ENCODE data around the gene PEX11G. TPM values are rescaled to one million over a fixed set of nuclear protein-coding genes. Genes with fewer than 3 reads are reported as not detected.

Gene PEX11G
- total RNA-seq, 1 experiment from 2014 or later = 3.9 TPM

- no peaks in the 10 kb centered on the region for H3K27me3 ChIP-seq (replicated peaks; ENCODE audit: control insufficient read depth, insufficient read depth, low read length)
- ChIA-PET POLR2A (no interaction called here), CTCF (no interaction called here)
- DNase-seq = no peak
- Mint-ChIP-seq H3K36me3 (ENCODE audit: insufficient read depth, unreplicated experiment) (peaks cover 25% of the 10 kb centered on the region), H3K4me1 (ENCODE audit: low read depth, unreplicated experiment) (no peaks in the 10 kb centered on the region), H3K4me3 (ENCODE audit: unreplicated experiment) (peak overlapping the region; percentile 97), H3K27ac (ENCODE audit: unreplicated experiment) (peak overlapping the region; percentile 89), H3K9me3 (ENCODE audit: unreplicated experiment) (no peaks in the 10 kb centered on the region), H3K27me3 (ENCODE audit: insufficient read depth, unreplicated experiment) (no peaks in the 10 kb centered on the region)
- intact Hi-C loops (cut with micrococcal nuclease; ENCODE audit: unreplicated experiment) = no loop called here
- no peaks in the 10 kb centered on the region for H3K9me3 ChIP-seq
- peak overlapping the region; percentile 69 for H3K4me3 ChIP-seq (ENCODE audit: low read depth, low read length)
- no TSS peak for BruUV-seq (replicated peaks)
- TF ChIP-seq, protein P1, sequence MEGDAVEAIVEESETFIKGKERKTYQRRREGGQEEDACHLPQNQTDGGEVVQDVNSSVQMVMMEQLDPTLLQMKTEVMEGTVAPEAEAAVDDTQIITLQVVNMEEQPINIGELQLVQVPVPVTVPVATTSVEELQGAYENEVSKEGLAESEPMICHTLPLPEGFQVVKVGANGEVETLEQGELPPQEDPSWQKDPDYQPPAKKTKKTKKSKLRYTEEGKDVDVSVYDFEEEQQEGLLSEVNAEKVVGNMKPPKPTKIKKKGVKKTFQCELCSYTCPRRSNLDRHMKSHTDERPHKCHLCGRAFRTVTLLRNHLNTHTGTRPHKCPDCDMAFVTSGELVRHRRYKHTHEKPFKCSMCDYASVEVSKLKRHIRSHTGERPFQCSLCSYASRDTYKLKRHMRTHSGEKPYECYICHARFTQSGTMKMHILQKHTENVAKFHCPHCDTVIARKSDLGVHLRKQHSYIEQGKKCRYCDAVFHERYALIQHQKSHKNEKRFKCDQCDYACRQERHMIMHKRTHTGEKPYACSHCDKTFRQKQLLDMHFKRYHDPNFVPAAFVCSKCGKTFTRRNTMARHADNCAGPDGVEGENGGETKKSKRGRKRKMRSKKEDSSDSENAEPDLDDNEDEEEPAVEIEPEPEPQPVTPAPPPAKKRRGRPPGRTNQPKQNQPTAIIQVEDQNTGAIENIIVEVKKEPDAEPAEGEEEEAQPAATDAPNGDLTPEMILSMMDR (IDR thresholded peaks at IDR 0.05; ENCODE audit: insufficient read depth in 1 of 2, low read depth in 1 of 2, low read length in 1 of 2, severe bottlenecking in 1 of 2, unreplicated experiment in 1 of 2) = no peak
- H3K36me3 ChIP-seq (ENCODE audit: control insufficient read depth, insufficient read depth, low read length) = no peaks in the 10 kb centered on the region; the same call in 1 of the 2 replicates
- peaks cover 9% of the 10 kb centered on the region for H3K4me1 ChIP-seq
These were observed 44.5 kb upstream of the PEX11G start for GRCh38 chr19:7533281-7533885.

GRCh38 chr19:7529610-7530490, 41.0 kb upstream of the PEX11G start:
- H3K36me3 ChIP-seq (ENCODE audit: control insufficient read depth, insufficient read depth, low read length) = no peaks in the 10 kb centered on the region
- peaks cover 9% of the 10 kb centered on the region for H3K4me1 ChIP-seq
- TF ChIP-seq, protein P1 (IDR thresholded peaks at IDR 0.05; ENCODE audit: insufficient read depth in 1 of 2, low read depth in 1 of 2, low read length in 1 of 2, severe bottlenecking in 1 of 2, unreplicated experiment in 1 of 2) = no peak
- BruUV-seq (replicated peaks) = no TSS peak
- no peak overlapping the region for H3K4me3 ChIP-seq (ENCODE audit: low read depth, low read length)
- intact Hi-C loops (cut with micrococcal nuclease; ENCODE audit: unreplicated experiment) = no loop called here
- H3K9me3 ChIP-seq = no peaks in the 10 kb centered on the region
- no peaks in the 10 kb centered on the region for H3K27me3 ChIP-seq (replicated peaks; ENCODE audit: control insufficient read depth, insufficient read depth, low read length)
- Mint-ChIP-seq H3K36me3 (ENCODE audit: insufficient read depth, unreplicated experiment) (peaks cover 15% of the 10 kb centered on the region), H3K4me1 (ENCODE audit: low read depth, unreplicated experiment) (no peaks in the 10 kb centered on the region), H3K27ac (ENCODE audit: unreplicated experiment) (no peak overlapping the region), H3K4me3 (ENCODE audit: unreplicated experiment) (no peak overlapping the region), H3K9me3 (ENCODE audit: unreplicated experiment) (no peaks in the 10 kb centered on the region), H3K27me3 (ENCODE audit: insufficient read depth, unreplicated experiment) (no peaks in the 10 kb centered on the region)
- DNase-seq = no peak
- CTCF ChIA-PET = no interaction called here
- POLR2A ChIA-PET = no interaction called here

- Mint-ChIP-seq H3K27me3 (ENCODE audit: insufficient read depth, unreplicated experiment) (no peaks in the 10 kb centered on the region), H3K4me1 (ENCODE audit: low read depth, unreplicated experiment) (no peaks in the 10 kb centered on the region), H3K9me3 (ENCODE audit: unreplicated experiment) (no peaks in the 10 kb centered on the region), H3K4me3 (ENCODE audit: unreplicated experiment) (no peak overlapping the region), H3K36me3 (ENCODE audit: insufficient read depth, unreplicated experiment) (peaks cover 9% of the 10 kb centered on the region), H3K27ac (ENCODE audit: unreplicated experiment) (no peak overlapping the region)
- no peak overlapping the region for H3K4me3 ChIP-seq (ENCODE audit: low read depth, low read length)
- H3K27me3 ChIP-seq (replicated peaks; ENCODE audit: control insufficient read depth, insufficient read depth, low read length) = no peaks in the 10 kb centered on the region
- no peaks in the 10 kb centered on the region for H3K36me3 ChIP-seq (ENCODE audit: control insufficient read depth, insufficient read depth, low read length)
- intact Hi-C loops (cut with micrococcal nuclease; ENCODE audit: unreplicated experiment) = no loop called here
- TF ChIP-seq, protein P1 (IDR thresholded peaks at IDR 0.05; ENCODE audit: insufficient read depth in 1 of 2, low read depth in 1 of 2, low read length in 1 of 2, severe bottlenecking in 1 of 2, unreplicated experiment in 1 of 2) = no peak
- CTCF ChIA-PET = no interaction called here
- no TSS peak for BruUV-seq (replicated peaks)
- H3K9me3 ChIP-seq = no peaks in the 10 kb centered on the region
- POLR2A ChIA-PET = no interaction called here
- DNase-seq = no peak
- H3K4me1 ChIP-seq = peaks cover 9% of the 10 kb centered on the region
These were observed 40.4 kb upstream of the PEX11G start for GRCh38 chr19:7529246-7529600.

Measured in Caco-2 (cell line).